CD8-positive, alpha-beta memory T cell (primary cell): ENCODE results near the gene PGF. TPM values are rescaled to one million over a fixed set of nuclear protein-coding genes. Genes with fewer than 3 reads are reported as not detected.

Experiments
- CTCF ChIA-PET: fragments of 350-600 bp; sonication (Branson Sonifier 250); formaldehyde crosslinking; loops from one replicate; lab custom pipeline; 2021; ENCODE audit warnings: antibody characterized with exemption; lab: Charles Lee
- POLR2A ChIA-PET: fragments of 350-600 bp; sonication (Branson Sonifier 250); formaldehyde crosslinking; loops from one replicate; lab custom pipeline; 2021; ENCODE audit warnings: antibody characterized with exemption; lab: Charles Lee
- DNase-seq, 5 donors: peaks; one replicate each; pipeline versions ENCODE4 v3.0.0 to v3.0.0-alpha.2; 2020 to 2022; ENCODE audit warnings: mixed read lengths in 1 of 5
- H3K27ac ChIP-seq: one replicate; pipeline ENCODE4 v1.7.0; 2013; ENCODE audit warnings: low read depth, mild to moderate bottlenecking, low read length, moderate library complexity
- H3K27me3 ChIP-seq: 2 replicates; pipeline ENCODE4 v1.7.0; 2013; ENCODE audit warnings: low read length, mild to moderate bottlenecking; ENCODE audit not compliant: insufficient read depth, poor library complexity, severe bottlenecking
- H3K36me3 ChIP-seq: 2 replicates; pipeline ENCODE4 v1.7.0; 2013; ENCODE audit warnings: mild to moderate bottlenecking, low read length, moderate library complexity; ENCODE audit not compliant: insufficient read depth
- H3K4me1 ChIP-seq: 2 replicates; pipeline ENCODE4 v1.7.0; 2013; ENCODE audit warnings: mild to moderate bottlenecking, low read length, moderate library complexity; ENCODE audit not compliant: insufficient read depth
- H3K4me3 ChIP-seq: 2 replicates; pipeline ENCODE4 v1.7.0; 2013; ENCODE audit warnings: mild to moderate bottlenecking, low read length
- H3K9me3 ChIP-seq: 2 replicates; pipeline ENCODE4 v1.7.0; 2013; ENCODE audit warnings: mild to moderate bottlenecking, low read length
- H3K27ac Mint-ChIP-seq, 8 donors: one replicate each; pipeline ENCODE4 v1.8.0; 2020 to 2021; ENCODE audit warnings: mixed read lengths in 8 of 8, mild to moderate bottlenecking in 6 of 8, inconsistent platforms in 3 of 8, moderate library complexity in 3 of 8
- H3K27me3 Mint-ChIP-seq, 2 donors: one replicate each; pipeline ENCODE4 v1.8.0; 2020 to 2021; ENCODE audit warnings: mixed read lengths in 2 of 2, mild to moderate bottlenecking in 1 of 2, moderate library complexity in 1 of 2
- H3K36me3 Mint-ChIP-seq, 3 donors: one replicate each; pipeline ENCODE4 v1.8.0; 2020 to 2021; ENCODE audit warnings: mixed read lengths in 3 of 3, inconsistent platforms in 1 of 3, mild to moderate bottlenecking in 1 of 3
- H3K4me1 Mint-ChIP-seq, 3 donors: one replicate each; pipeline ENCODE4 v1.8.0; 2020 to 2021; ENCODE audit warnings: mixed read lengths in 3 of 3, inconsistent platforms in 1 of 3, mild to moderate bottlenecking in 1 of 3
- H3K4me3 Mint-ChIP-seq, 7 donors: one replicate each; pipeline ENCODE4 v1.8.0; 2020 to 2021; ENCODE audit warnings: mixed read lengths in 7 of 7, mild to moderate bottlenecking in 6 of 7, moderate library complexity in 4 of 7, inconsistent platforms in 2 of 7
- H3K9me3 Mint-ChIP-seq, 5 donors: one replicate each; pipeline ENCODE4 v1.8.0; 2020 to 2022; ENCODE audit warnings: mixed read lengths in 5 of 5, mild to moderate bottlenecking in 3 of 5, moderate library complexity in 2 of 5, inconsistent platforms in 1 of 5
- polyA plus RNA-seq: library from polyadenylated mRNA; unstranded; fragments of 300-500 nt; fragmentation: Illumina TruSeq; gene quantifications from one replicate; pipeline ENCODE4 v1.2.3, GENCODE V29; 2021
- total RNA-seq, 2 experiments: library from RNA; stranded (reverse); gene quantifications; one replicate each; pipeline ENCODE4 v1.2.3, GENCODE V29; 2021

The PGF gene
- total and polyA plus RNA-seq, 3 experiments from 2014 or later: 0.29 TPM; not detected in 2

- Histone ChIP-seq H3K9me3 (no peaks in the 10 kb centered on the region), H3K27me3 (peaks cover 10% of the 10 kb centered on the region), H3K27ac (no peak overlapping the region), H3K4me1 (no peaks in the 10 kb centered on the region), H3K36me3 (no peaks in the 10 kb centered on the region), H3K4me3 (no peak overlapping the region)
- Mint-ChIP-seq H3K27ac (no peak overlapping the region), H3K27me3 (peaks cover 10 to 24% of the 10 kb centered on the region in 2 donors), H3K36me3 (no peaks in the 10 kb centered on the region), H3K4me1 (peaks cover 2 to 4% (median 3%) of the 10 kb centered on the region in 3 donors), H3K4me3 (no peak overlapping the region), H3K9me3 (no peaks in the 10 kb centered on the region)
- ChIA-PET CTCF (interaction anchor here (1.2 to 2.2 kb wide), 4 partner anchors 8 to 136 kb away, joined by 4 to 9 read pairs (median 6); no protein-coding TSS in a partner anchor), POLR2A (no interaction called here)
- DNase-seq: no peak
Measured at GRCh38 chr14:74952697-74953484, 2.5 kb downstream of the PGF start.

- H3K27me3 ChIP-seq: peaks cover 10% of the 10 kb centered on the region
- H3K27me3 Mint-ChIP-seq: peaks cover 10 to 24% of the 10 kb centered on the region in 2 donors
- no peaks in the 10 kb centered on the region for H3K36me3 ChIP-seq
Measured at GRCh38 chr14:74952180-74952665, 3.2 kb downstream of the PGF start.

GRCh38 chr14:74951443-74952179 is 3.8 kb downstream of the PGF start:
- H3K4me1 Mint-ChIP-seq: peaks cover 4 to 5% (median 4%) of the 10 kb centered on the region in 3 donors
- H3K27me3 Mint-ChIP-seq: peaks cover 7 to 20% of the 10 kb centered on the region in 2 donors
- H3K4me3 Mint-ChIP-seq: peak overlapping the region in 1 of 7 donors; percentile 59
- CTCF ChIA-PET: interaction anchor here (1.6 to 2.2 kb wide), 2 partner anchors 91 to 137 kb away, joined by 5 to 9 read pairs; no protein-coding TSS in a partner anchor
- H3K36me3 Mint-ChIP-seq: no peaks in the 10 kb centered on the region
- no peaks in the 10 kb centered on the region for H3K9me3 ChIP-seq
- H3K27ac Mint-ChIP-seq: no peak overlapping the region
- H3K27ac ChIP-seq: no peak overlapping the region
- POLR2A ChIA-PET: no interaction called here
- no peak for DNase-seq
- peaks cover 1% of the 10 kb centered on the region for H3K4me1 ChIP-seq
- H3K27me3 ChIP-seq: peaks cover 10% of the 10 kb centered on the region
- H3K9me3 Mint-ChIP-seq: no peaks in the 10 kb centered on the region
- no peaks in the 10 kb centered on the region for H3K36me3 ChIP-seq
- H3K4me3 ChIP-seq: no peak overlapping the region

More at GRCh38 chr14:74952180-74952665, 3.2 kb downstream of the PGF start:
- Mint-ChIP-seq H3K36me3 (no peaks in the 10 kb centered on the region), H3K9me3 (no peaks in the 10 kb centered on the region), H3K4me3 (no peak overlapping the region), H3K4me1 (peaks cover 2 to 4% (median 3%) of the 10 kb centered on the region in 3 donors), H3K27ac (no peak overlapping the region)
- no peaks in the 10 kb centered on the region for H3K9me3 ChIP-seq
- CTCF ChIA-PET: interaction anchor here (1.6 to 2.2 kb wide), 2 partner anchors 92 to 136 kb away, joined by 5 to 9 read pairs; no protein-coding TSS in a partner anchor
- H3K4me3 ChIP-seq: no peak overlapping the region
- no peak overlapping the region for H3K27ac ChIP-seq
- POLR2A ChIA-PET: no interaction called here
- no peak for DNase-seq
- no peaks in the 10 kb centered on the region for H3K4me1 ChIP-seq

GRCh38 chr14:74950795-74951442 is 4.5 kb downstream of the PGF start:
- Histone ChIP-seq H3K4me1 (peaks cover 8% of the 10 kb centered on the region), H3K4me3 (no peak overlapping the region), H3K9me3 (no peaks in the 10 kb centered on the region), H3K36me3 (no peaks in the 10 kb centered on the region), H3K27me3 (peaks cover 8% of the 10 kb centered on the region), H3K27ac (no peak overlapping the region)
- POLR2A ChIA-PET: no interaction called here
- no peak for DNase-seq
- H3K27me3 Mint-ChIP-seq: peaks cover 9 to 20% of the 10 kb centered on the region in 2 donors
- H3K36me3 Mint-ChIP-seq: no peaks in the 10 kb centered on the region
- H3K9me3 Mint-ChIP-seq: no peaks in the 10 kb centered on the region
- no peak overlapping the region for H3K27ac Mint-ChIP-seq
- peak overlapping the region in 1 of 7 donors; percentile 59 for H3K4me3 Mint-ChIP-seq
- CTCF ChIA-PET: interaction anchor here (1.6 to 2.2 kb wide), 2 partner anchors 91 to 138 kb away, joined by 5 to 9 read pairs; no protein-coding TSS in a partner anchor
- peaks cover 5 to 10% (median 7%) of the 10 kb centered on the region in 3 donors for H3K4me1 Mint-ChIP-seq

- Mint-ChIP-seq H3K4me1 (peaks cover 5 to 9% (median 7%) of the 10 kb centered on the region in 3 donors), H3K4me3 (no peak overlapping the region), H3K36me3 (no peaks in the 10 kb centered on the region), H3K27me3 (peaks cover 8 to 20% of the 10 kb centered on the region in 2 donors), H3K27ac (no peak overlapping the region), H3K9me3 (no peaks in the 10 kb centered on the region)
- Histone ChIP-seq H3K27ac (no peak overlapping the region), H3K36me3 (no peaks in the 10 kb centered on the region), H3K4me1 (peaks cover 8% of the 10 kb centered on the region), H3K9me3 (no peaks in the 10 kb centered on the region), H3K4me3 (no peak overlapping the region), H3K27me3 (peaks cover 3% of the 10 kb centered on the region)
- ChIA-PET CTCF (interaction anchor here (0.9 to 3.3 kb wide), 2 partner anchors 33 to 139 kb away, joined by 3 to 19 read pairs; no protein-coding TSS in a partner anchor), POLR2A (no interaction called here)
- DNase-seq: no peak
Measured at GRCh38 chr14:74949859-74950573, 5.4 kb downstream of the PGF start.

- no peak overlapping the region for H3K4me3 Mint-ChIP-seq
- Histone ChIP-seq H3K27me3 (no peaks in the 10 kb centered on the region), H3K36me3 (no peaks in the 10 kb centered on the region), H3K4me3 (no peak overlapping the region), H3K27ac (no peak overlapping the region), H3K9me3 (no peaks in the 10 kb centered on the region), H3K4me1 (peaks cover 8% of the 10 kb centered on the region)
- H3K27me3 Mint-ChIP-seq: peaks cover 8 to 20% of the 10 kb centered on the region in 2 donors
- no peaks in the 10 kb centered on the region for H3K36me3 Mint-ChIP-seq
- no peak overlapping the region for H3K27ac Mint-ChIP-seq
- H3K9me3 Mint-ChIP-seq: no peaks in the 10 kb centered on the region
- DNase-seq: no peak
- CTCF ChIA-PET: interaction anchor here (0.9 to 3.3 kb wide), 2 partner anchors 32 to 139 kb away, joined by 3 to 19 read pairs; no protein-coding TSS in a partner anchor
- H3K4me1 Mint-ChIP-seq: peaks cover 5 to 7% (median 7%) of the 10 kb centered on the region in 3 donors
- POLR2A ChIA-PET: no interaction called here
Measured at GRCh38 chr14:74949191-74949601, 6.2 kb downstream of the PGF start.
